ENCODE results near the gene ATP8A2. TPM values are rescaled to one million over a fixed set of nuclear protein-coding genes. Genes with fewer than 3 reads are reported as not detected.
"Not testable (repeated sequence)": the region's sequence is repeated elsewhere in the genome, so short reads cannot be mapped to it uniquely, and the experiment has no call there.

Gene ATP8A2
- total RNA-seq, 1 donor from 2014 or later = 1.7 TPM

DNA sequence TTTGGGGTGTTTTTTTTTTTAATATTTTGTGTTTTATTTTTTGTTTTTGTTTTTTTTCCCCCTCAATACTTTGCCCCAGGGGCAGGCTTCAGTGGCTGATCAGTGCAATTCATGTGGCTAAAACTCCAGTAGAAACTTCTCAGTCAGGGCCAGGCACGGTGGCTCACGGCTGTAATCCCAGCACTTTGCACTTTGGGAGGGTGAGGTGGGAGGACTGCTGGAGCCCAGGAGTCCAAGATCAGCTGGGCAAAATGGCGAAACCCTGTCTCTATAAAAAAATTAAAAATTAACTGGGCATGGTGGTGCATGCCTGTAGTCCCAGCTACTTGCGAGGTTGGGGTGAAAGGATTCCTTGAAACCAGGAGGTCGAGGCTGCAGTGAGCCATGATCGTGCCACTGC is 17.4 kb upstream of the ATP8A2 start:
- H3K4me3 ChIP-seq = no peak overlapping the region
- peaks cover 8% of the 10 kb centered on the region for H3K27me3 ChIP-seq (ENCODE audit: low read depth)
- H3K4me1 ChIP-seq = no peaks in the 10 kb centered on the region
- DNase-seq (no peak), ATAC-seq (no peak)
- intact Hi-C loops (cut with DNase I) = no loop called here
- no peaks in the 10 kb centered on the region for H3K9me3 ChIP-seq
- H3K36me3 ChIP-seq = no peaks in the 10 kb centered on the region
- H3K27ac ChIP-seq = no peak overlapping the region
- TF ChIP-seq, protein P1, sequence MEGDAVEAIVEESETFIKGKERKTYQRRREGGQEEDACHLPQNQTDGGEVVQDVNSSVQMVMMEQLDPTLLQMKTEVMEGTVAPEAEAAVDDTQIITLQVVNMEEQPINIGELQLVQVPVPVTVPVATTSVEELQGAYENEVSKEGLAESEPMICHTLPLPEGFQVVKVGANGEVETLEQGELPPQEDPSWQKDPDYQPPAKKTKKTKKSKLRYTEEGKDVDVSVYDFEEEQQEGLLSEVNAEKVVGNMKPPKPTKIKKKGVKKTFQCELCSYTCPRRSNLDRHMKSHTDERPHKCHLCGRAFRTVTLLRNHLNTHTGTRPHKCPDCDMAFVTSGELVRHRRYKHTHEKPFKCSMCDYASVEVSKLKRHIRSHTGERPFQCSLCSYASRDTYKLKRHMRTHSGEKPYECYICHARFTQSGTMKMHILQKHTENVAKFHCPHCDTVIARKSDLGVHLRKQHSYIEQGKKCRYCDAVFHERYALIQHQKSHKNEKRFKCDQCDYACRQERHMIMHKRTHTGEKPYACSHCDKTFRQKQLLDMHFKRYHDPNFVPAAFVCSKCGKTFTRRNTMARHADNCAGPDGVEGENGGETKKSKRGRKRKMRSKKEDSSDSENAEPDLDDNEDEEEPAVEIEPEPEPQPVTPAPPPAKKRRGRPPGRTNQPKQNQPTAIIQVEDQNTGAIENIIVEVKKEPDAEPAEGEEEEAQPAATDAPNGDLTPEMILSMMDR (IDR thresholded peaks at IDR 0.05) = no peak

DNA sequence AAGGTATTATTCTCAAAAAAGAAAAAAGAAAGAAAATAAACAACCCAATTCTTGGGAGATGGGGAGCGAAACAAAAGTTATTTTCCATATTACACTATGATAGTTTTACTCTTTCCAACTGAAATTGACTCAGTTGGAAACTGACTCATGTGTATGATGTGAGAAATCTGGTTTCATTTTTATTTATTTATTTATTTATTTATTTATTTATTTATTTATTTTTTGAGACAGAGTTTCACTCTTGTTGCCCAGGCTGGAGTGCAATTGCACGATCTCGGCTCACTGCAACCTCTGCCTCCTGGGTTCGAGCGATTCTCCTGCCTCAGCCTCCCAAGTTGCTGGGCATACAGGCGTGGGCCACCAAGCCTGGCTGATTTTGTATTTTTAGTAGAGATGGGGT is 11.3 kb upstream of the ATP8A2 start:
- ATAC-seq; H3K4me1 ChIP-seq; H3K27ac ChIP-seq; intact Hi-C loops (cut with DNase I); DNase-seq; H3K36me3 ChIP-seq; H3K4me3 ChIP-seq; H3K27me3 ChIP-seq (ENCODE audit: low read depth); H3K9me3 ChIP-seq: not testable (repeated sequence)

DNA sequence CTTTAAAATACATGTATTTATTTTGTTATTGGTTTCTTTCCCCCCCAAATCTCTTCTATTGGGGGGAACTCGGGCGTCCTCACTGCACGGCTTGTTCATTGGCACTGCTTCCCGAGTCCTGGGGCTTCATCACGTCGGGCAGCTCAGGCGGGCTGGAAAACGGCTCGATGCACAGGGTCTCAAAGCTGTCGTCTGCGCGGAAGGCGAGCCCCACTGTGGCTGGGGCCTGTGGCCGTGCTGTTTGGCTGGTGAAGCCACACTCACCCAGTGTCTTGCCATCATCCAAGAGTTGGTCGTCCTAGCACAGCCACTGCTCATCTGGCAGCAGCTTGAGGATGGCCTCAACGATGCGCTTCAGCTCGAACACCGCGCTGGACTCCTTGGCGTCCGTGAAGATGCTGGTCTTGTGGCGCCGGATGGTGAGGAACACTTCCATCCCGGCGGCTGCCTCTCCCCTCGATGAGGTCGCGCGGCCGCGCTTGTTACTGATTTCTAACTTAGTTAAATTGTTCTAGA is 6.0 kb upstream of the ATP8A2 start:
- Histone ChIP-seq H3K27me3 (ENCODE audit: low read depth) (peaks cover 20% of the 10 kb centered on the region), H3K27ac (no peak overlapping the region), H3K4me1 (no peaks in the 10 kb centered on the region), H3K4me3 (no peak overlapping the region), H3K9me3 (no peaks in the 10 kb centered on the region), H3K36me3 (no peaks in the 10 kb centered on the region)
- DNase-seq = no peak
- TF ChIP-seq, protein P1 (IDR thresholded peaks at IDR 0.05) = no peak
- ATAC-seq = no peak
- intact Hi-C loops (cut with DNase I) = no loop called here

DNA sequence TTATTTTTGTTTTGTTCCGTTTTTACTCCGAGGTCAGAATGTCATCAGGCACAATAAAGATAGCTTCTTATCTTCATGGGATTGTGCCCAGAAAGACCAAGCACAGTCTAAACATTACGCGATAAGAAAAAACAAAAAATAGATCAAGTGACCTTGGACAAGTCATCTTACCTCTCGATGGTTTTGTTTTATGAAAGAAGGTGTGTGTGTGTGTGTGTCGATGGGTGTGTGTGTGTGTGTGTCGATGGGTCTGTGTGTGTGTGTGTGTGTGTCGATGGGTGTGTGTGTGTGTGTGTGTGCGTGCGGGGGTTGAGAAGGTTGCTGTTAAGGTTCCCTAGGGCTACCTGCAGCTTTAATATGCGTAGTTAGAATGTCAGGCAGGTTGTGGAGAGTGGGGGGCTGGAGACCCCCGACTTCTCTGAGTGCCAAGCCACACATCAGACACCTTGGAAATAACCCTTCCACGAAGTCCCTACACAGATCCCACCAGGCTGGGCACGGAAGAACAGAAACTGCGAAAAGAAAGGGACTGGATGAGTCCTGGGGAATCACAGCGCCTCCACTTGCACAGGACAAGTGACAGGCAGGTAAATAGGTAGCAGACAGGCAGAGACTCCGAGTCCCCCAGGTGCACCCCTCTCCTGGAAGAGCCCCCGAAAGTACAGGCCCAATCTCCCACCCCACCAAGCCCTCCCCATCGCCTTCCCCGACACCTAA is 458 bp upstream of the ATP8A2 start:
- Histone ChIP-seq H3K9me3 (no peaks in the 10 kb centered on the region), H3K4me1 (peaks cover 6% of the 10 kb centered on the region), H3K27me3 (ENCODE audit: low read depth) (peaks cover 62% of the 10 kb centered on the region), H3K36me3 (no peaks in the 10 kb centered on the region), H3K4me3 (no peak overlapping the region), H3K27ac (no peak overlapping the region)
- ATAC-seq (no peak), DNase-seq (no peak)
- intact Hi-C loops (cut with DNase I) = no loop called here
- TF ChIP-seq, protein P1 (IDR thresholded peaks at IDR 0.05) = no peak

DNA sequence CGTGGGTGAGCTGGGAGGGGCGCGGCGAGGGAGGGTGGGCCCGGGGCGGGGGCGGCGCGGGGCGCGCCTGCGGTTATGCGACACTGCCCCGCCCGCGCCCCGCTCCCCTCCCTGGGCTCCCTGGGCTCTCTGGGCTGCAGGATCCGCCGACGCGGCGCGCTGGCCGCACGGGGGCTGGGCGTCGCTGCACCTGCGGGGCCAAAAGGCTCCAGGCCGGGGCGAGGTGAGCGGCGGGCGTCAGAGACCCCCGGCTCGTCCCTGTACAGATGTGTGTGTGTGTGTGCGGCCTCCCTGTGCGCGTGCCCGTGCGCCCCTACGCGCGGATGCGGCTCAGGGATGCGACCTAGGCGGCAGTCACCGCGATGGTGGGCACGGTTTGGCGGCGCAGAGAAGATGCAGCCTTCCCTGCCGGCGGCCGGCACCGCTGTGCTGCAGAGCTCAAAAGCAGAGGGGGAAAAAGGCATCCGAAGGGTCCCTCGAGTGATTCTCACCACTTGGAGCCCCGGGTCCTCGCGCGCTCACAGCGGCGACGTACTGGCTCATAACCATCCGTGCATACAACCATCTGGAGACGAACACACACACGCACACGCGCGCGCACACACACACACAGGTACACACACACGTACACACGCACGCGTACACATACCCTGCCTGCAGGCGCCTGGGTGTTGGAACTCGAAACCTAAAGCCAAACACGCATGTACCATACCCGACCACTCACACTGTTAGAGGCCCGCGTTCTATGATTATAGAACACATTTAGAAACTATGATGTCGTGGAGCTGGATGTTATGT is 709 bp downstream of the ATP8A2 start:
- Histone ChIP-seq H3K36me3 (no peaks in the 10 kb centered on the region), H3K4me1 (peaks cover 6% of the 10 kb centered on the region), H3K27me3 (ENCODE audit: low read depth) (peaks cover 62% of the 10 kb centered on the region), H3K27ac (no peak overlapping the region), H3K9me3 (no peaks in the 10 kb centered on the region), H3K4me3 (peak overlapping the region; percentile 38)
- intact Hi-C loops (cut with DNase I) = no loop called here
- ATAC-seq = peak; percentile 4 to 21
- DNase-seq = no peak
- TF ChIP-seq, protein P1 (IDR thresholded peaks at IDR 0.05) = no peak

Measured in lower lobe of right lung (tissue), 2 donors.